Measurements from ENCODE around the gene S100A9. TPM values are rescaled to one million over a fixed set of nuclear protein-coding genes. Genes with fewer than 3 reads are reported as not detected.
A peak's percentile ranks its signal among the peaks of the same experiment; 100 is the strongest.

Gene S100A9
- polyA plus RNA-seq, 1 experiment: not detected

DNA sequence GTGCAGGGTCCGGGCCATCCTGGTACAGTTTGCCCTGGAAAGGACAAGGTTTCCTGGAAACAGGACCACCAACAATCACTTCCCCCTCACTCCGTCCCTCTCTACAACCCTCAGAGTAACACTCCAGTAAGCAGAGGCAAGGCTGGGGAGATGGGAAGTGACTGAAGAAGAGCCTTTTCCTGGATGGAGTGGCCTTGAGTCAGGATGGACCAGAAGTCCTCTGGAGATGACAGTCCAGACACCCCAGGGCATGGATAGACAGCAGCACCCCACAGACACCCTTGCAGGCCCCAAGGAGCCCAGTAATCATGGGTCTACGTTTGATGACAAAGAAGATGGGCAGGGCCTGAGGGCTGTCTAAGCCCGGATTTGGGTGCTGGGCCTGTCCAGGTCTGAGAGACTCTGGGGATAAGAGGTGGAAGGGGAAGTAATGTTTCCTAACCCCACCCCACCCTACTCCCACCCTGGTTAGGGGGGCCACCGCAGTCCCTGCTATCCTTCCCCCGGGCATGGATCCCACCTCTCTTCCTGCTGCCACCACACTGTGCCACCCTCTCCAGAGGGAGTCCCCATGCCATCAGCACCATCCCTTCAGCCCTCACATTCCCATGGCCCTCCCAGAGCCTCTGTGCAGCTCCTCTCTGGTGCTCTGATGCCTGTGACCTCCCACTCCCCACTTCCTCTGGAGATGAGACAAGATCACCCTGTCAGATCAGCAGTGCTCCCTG lies 40.4 kb downstream of the S100A9 start:
- TF ChIP-seq, protein P1, sequence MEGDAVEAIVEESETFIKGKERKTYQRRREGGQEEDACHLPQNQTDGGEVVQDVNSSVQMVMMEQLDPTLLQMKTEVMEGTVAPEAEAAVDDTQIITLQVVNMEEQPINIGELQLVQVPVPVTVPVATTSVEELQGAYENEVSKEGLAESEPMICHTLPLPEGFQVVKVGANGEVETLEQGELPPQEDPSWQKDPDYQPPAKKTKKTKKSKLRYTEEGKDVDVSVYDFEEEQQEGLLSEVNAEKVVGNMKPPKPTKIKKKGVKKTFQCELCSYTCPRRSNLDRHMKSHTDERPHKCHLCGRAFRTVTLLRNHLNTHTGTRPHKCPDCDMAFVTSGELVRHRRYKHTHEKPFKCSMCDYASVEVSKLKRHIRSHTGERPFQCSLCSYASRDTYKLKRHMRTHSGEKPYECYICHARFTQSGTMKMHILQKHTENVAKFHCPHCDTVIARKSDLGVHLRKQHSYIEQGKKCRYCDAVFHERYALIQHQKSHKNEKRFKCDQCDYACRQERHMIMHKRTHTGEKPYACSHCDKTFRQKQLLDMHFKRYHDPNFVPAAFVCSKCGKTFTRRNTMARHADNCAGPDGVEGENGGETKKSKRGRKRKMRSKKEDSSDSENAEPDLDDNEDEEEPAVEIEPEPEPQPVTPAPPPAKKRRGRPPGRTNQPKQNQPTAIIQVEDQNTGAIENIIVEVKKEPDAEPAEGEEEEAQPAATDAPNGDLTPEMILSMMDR (IDR thresholded peaks at IDR 0.05; ENCODE audit: insufficient read depth, low read depth, low read length): no peak
- Histone ChIP-seq H3K36me3 (ENCODE audit: control insufficient read depth, insufficient read depth, low read length) (no peaks in the 10 kb centered on the region), H3K27me3 (ENCODE audit: control insufficient read depth, insufficient read depth, low read length) (no peaks in the 10 kb centered on the region), H3K4me3 (ENCODE audit: low read depth, low read length) (no peak overlapping the region)
- DNase-seq (ENCODE audit: low read depth): no peak
- ChIA-PET POLR2A (no interaction called here), CTCF (interaction anchor here (1.3 kb wide), 1 partner anchor 9 kb away, joined by 3 read pairs; no protein-coding TSS in a partner anchor)

DNA sequence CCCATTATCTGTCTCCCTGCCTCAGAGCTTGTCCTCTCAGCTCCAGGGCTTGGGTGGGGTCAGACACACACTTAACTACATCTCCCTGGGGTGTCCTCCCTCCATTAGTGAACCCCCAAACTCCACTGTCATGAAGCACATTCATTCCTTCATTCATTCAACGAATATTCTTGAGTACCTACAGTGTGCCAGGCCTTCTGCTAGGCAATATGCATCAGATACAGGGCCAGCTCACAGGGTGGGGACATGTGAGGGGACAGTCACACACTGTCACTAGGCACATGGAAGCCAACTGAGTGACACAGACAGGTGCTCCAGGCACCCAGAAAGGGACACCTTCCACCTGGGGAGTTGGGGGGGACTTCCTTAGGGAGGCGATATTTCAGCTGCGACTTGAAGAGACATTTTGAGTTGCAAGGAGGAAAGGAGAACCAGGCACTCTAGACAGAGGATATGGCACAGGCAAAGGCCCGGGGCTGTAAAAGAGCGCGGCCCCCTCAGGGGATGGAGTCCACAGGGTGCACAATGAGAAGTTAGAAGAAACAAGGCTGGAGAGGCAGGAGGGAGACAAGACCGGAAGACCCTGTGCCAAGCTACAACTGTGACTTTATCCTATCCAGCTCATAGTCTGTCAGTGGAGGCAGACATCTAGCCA lies 41.9 kb downstream of the S100A9 start:
- H3K36me3 ChIP-seq (ENCODE audit: control insufficient read depth, insufficient read depth, low read length): no peaks in the 10 kb centered on the region
- no peaks in the 10 kb centered on the region for H3K27me3 ChIP-seq (ENCODE audit: control insufficient read depth, insufficient read depth, low read length)
- ChIA-PET POLR2A (no interaction called here), CTCF (interaction anchor here (1.1 to 2.2 kb wide), 4 partner anchors 9 to 96 kb away, joined by 3 to 15 read pairs (median 4); partner anchors contain the start of gene S100A8)
- DNase-seq (ENCODE audit: low read depth): no peak
- no peak overlapping the region for H3K4me3 ChIP-seq (ENCODE audit: low read depth, low read length)
- TF ChIP-seq, protein P1 (IDR thresholded peaks at IDR 0.05; ENCODE audit: insufficient read depth, low read depth, low read length): no peak

DNA sequence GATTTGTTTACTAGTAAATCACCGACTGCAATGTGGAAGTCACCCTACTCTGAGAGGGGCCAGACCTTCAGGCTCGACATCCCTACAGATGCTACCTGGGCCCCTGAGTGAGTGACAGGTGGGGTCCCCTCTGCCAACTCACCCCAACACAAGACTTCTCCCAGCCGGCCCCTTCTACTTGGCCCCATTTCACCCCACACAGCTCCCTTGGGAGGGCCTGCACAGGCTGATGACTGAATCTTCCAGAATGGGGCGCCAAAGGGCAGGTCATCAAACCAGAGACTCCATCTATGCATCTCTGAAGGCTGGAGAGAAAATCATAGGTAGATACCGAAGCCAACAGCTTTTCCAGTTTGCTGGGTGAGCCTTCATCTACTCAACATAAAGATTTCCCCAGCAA lies 42.6 kb downstream of the S100A9 start:
- TF ChIP-seq, protein P1 (IDR thresholded peaks at IDR 0.05; ENCODE audit: insufficient read depth, low read depth, low read length): peak; percentile 13; the same call in 1 of the 2 replicates
- Histone ChIP-seq H3K27me3 (ENCODE audit: control insufficient read depth, insufficient read depth, low read length) (no peaks in the 10 kb centered on the region), H3K4me3 (ENCODE audit: low read depth, low read length) (no peak overlapping the region), H3K36me3 (ENCODE audit: control insufficient read depth, insufficient read depth, low read length) (no peaks in the 10 kb centered on the region)
- DNase-seq (ENCODE audit: low read depth): no peak
- CTCF ChIA-PET: interaction anchor here (1.1 to 2.2 kb wide), 2 partner anchors 45 to 95 kb away, joined by 4 to 15 read pairs; no protein-coding TSS in a partner anchor
- POLR2A ChIA-PET: no interaction called here

DNA sequence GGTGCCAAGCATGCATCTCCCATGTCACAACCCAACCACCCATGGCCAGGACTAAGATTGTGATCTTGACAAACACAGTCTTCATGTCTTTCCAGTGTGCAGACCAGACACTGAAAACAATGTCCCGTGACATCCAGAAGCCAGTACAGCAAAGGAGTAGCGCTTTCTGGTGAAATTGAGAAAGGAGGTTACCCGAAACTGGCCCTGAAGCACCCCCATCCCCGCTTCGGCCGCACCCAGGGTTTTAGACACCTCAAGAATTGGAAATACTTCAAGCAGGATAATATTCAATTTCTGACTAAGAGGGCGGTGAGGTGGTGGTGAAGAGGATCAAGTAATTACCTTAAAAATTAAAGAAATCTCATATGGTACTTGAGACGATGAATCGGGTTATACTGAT lies 43.8 kb downstream of the S100A9 start:
- H3K4me3 ChIP-seq (ENCODE audit: low read depth, low read length): no peak overlapping the region
- POLR2A ChIA-PET: no interaction called here
- no peak for DNase-seq (ENCODE audit: low read depth)
- TF ChIP-seq, protein P1 (IDR thresholded peaks at IDR 0.05; ENCODE audit: insufficient read depth, low read depth, low read length): no peak
- no peaks in the 10 kb centered on the region for H3K36me3 ChIP-seq (ENCODE audit: control insufficient read depth, insufficient read depth, low read length)
- CTCF ChIA-PET: no interaction called here
- H3K27me3 ChIP-seq (ENCODE audit: control insufficient read depth, insufficient read depth, low read length): no peaks in the 10 kb centered on the region

DNA sequence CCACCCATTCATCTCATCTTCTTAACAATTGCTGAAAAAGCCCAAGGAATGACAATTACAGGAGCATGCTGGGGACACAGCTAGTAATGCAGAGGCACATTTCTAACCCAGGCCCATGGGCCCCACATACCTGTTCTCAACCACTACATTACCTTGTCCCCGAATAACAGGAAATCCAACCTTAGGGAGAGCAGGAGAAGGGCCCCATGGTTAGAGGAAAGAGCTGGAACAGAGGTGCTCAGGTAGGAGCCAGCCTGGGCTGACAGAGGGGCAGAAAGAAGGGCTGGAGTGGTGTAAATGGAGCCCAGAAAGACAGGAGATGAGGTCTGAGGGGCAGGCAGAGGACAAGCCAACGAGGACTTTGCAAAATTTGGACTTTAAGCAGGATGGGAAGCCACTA lies 44.6 kb downstream of the S100A9 start:
- TF ChIP-seq, protein P1 (IDR thresholded peaks at IDR 0.05; ENCODE audit: insufficient read depth, low read depth, low read length): no peak
- DNase-seq (ENCODE audit: low read depth): no peak
- ChIA-PET POLR2A (no interaction called here), CTCF (interaction anchor here (0.9 kb wide), 2 partner anchors 56 to 92 kb away, joined by 3 read pairs; no protein-coding TSS in a partner anchor)
- H3K27me3 ChIP-seq (ENCODE audit: control insufficient read depth, insufficient read depth, low read length): no peaks in the 10 kb centered on the region
- no peaks in the 10 kb centered on the region for H3K36me3 ChIP-seq (ENCODE audit: control insufficient read depth, insufficient read depth, low read length)
- no peak overlapping the region for H3K4me3 ChIP-seq (ENCODE audit: low read depth, low read length)
